HG02588 (cell line): Measurements from ENCODE around the gene SPTBN1.

ENCODE experiments used
- ATAC-seq: cut with Tn5 transposase; IDR thresholded peaks from one replicate; pipeline ENCODE4 v1.9.1; 2021; ENCODE audit warnings: mild to moderate bottlenecking, moderate library complexity; ENCODE audit not compliant: unreplicated experiment

The SPTBN1 gene

DNA sequence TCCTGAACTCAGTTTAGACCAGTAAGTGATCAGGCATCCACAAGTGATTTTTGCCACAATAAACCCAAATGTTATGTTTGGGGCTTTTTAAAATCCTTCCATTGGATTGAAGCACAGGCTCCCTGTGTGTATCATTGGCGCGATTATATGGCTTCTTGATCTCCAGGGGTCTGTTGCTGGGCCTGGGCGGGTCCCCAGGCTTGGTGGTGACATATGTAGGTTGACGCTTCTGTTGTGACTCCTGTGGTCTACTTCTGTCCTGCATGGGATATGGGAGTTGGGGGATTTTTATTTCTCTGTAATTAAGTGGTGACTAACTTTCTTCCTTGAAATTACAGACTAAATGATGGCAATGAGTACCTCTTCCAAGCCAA lies 211.1 kb downstream of the SPTBN1 start:
- ATAC-seq, result no peak

DNA sequence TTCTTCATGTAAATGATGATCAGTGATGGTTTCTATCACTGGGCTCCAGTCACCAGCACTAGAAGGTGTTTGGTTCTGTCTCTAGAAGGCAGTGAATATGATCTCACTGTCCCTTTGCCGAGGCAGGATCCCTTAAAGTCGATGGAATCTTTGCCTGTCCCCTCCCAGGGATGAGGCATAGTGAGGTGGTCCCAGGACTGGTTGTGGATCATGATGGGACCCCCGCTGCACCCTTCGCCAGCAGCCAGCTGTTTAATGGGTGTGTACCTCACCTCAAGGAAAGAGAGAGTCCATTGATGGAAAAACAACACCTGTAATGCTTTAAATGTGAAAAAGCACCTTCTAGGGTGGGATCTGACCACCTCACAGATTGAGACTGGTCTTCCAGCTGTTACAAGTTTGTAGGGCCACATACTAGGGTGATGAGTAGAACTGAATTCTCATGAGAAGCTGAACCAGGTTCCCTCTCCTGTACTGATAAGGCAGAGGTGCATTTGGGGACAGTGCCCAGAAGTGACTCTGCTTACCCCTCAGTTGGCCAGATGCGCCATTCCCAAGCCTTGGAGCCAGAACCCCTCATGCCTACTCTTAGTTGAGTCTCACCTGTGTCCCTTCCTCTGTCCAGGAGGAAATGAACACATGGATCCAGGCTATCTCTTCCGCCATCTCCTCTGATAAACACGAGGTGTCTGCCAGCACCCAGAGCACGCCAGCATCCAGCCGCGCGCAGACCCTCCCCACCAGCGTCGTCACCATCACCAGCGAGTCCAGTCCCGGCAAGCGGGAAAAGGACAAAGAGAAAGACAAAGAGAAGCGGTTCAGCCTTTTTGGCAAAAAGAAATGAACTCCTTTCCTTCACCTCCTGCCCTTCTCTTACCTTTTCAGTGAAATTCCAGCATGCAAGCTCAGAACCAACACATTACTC lies 211.9 kb downstream of the SPTBN1 start:
- ATAC-seq, result no peak

DNA sequence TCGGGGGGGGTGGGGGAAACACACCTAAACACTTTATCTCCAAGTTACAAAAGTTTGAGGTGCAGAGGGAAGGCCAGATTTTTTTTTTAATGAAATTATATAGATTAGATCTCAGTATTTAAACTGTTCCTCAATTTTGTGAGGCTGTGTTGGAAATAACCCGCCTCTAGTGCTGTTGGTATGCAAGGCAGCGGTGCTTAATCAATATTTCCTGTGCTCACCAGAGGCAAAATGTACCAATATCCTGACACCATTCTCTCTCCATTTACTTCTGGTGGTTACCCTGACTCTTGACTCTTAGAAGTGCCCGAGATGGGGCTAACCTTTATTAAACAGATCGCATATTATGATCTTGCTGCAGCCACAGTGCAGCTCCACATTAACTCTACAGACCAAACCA lies 212.6 kb downstream of the SPTBN1 start:
- ATAC-seq, result no peak

DNA sequence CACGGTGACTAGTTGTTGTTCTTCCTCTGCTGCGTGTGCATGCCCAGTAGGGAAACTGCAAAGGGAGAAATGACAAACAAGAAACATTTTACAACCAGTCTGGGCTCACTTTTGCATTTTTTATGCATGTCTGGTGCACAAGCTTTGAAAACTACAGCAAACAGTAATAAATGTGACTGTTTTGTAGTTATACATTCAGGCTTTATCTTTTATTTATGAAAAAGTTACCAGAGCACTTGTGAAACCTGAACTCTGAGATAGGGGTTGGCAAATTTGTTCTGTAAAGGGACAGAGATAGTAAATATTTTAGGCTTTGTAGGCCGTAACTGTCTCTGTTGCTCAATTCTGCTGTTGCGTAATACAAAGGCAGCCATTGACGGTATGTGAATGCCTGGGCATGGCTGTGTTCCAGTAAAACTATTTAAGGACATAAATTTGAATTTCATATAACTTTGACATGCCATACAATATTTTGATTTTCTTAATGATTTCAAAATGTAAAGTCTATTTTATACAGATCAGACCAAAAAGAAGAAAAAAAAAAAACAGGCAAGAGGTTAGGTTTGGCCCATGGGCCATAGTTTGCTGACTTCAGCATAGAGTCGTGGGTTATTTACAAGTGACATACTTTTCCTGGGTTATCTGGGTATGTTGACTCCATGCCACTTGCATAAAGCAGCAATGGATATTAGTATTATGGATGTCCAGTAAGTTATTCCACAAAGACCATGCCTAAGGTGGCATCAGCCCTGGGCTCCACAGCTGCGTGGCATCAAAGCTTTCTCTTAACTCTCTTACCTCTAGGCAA lies 213.8 kb downstream of the SPTBN1 start:
- no peak for ATAC-seq

DNA sequence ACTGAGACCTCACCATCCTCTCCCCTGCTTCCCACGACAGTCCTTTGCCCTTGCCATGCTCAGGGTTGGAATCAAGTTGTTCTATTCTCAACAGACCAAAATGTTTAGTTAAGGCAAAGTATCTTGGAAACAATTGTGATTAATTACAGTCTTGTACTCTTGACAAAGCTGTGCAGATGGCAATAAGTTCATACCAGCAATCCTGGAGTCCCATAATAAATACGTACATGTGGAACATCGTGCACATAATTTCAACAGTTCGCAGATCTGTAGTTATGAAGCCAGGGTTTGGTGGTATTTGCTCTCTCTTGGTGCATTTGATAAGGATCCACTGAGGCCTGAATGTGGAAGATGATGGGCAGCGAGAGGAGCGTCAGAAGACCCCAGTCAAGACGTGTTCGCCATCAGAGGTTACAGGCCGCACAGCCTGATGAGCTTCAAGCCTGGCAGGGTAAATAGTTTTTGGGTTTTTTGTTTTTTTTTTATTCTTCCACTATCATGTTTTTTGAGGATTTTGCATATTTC lies 214.4 kb downstream of the SPTBN1 start:
- no peak for ATAC-seq

DNA sequence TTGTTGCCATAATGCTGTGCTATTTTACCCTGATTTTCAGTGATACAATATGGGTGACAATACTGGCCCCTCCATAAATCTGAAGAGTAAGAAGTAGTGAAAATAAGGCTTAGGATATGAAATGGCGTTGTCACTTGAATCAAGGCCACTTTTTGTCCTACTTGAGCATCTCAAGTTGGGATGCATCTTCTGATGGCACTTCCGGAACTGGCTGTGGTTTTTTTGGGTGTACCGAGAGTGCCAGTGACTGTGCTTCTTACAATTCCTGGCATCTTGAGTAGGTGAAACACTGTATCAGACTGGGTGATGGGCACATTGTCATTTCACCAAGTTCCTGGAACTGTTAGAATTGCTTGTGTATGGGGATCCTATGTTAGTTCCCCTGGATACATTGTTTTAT lies 214.9 kb downstream of the SPTBN1 start:
- ATAC-seq, result no peak

DNA sequence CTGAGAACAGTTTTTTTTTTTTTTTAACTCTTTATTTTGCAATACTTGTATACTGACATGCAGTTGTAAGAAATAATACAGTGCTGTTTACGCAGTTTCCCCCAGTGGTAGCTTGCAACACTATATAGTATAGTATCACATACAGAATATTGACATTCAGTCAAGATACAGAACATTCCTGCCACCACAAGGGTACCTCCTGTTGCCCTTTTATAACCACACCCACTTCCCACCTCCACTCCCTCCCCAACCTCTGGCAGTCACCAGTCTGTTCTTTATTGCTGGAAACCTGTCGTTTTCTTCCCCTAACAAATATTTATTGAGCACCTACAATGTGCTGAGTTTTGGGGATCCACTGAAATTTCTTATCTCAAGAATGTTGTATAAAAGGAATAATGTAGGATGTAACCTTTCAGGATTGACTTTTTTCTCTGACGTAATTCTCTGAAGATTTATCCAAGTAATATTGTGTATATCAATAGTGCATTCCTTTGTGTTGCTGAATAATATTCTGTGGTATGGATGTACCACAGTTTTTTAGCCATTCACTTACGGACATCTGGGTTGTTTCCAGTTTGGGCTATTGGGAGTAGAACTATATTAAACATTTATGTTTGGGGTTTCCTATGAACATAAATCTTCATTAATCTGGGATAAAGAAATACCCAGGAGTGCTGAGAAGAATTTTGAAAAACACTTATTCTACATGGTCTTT lies 215.9 kb downstream of the SPTBN1 start:
- no peak for ATAC-seq

DNA sequence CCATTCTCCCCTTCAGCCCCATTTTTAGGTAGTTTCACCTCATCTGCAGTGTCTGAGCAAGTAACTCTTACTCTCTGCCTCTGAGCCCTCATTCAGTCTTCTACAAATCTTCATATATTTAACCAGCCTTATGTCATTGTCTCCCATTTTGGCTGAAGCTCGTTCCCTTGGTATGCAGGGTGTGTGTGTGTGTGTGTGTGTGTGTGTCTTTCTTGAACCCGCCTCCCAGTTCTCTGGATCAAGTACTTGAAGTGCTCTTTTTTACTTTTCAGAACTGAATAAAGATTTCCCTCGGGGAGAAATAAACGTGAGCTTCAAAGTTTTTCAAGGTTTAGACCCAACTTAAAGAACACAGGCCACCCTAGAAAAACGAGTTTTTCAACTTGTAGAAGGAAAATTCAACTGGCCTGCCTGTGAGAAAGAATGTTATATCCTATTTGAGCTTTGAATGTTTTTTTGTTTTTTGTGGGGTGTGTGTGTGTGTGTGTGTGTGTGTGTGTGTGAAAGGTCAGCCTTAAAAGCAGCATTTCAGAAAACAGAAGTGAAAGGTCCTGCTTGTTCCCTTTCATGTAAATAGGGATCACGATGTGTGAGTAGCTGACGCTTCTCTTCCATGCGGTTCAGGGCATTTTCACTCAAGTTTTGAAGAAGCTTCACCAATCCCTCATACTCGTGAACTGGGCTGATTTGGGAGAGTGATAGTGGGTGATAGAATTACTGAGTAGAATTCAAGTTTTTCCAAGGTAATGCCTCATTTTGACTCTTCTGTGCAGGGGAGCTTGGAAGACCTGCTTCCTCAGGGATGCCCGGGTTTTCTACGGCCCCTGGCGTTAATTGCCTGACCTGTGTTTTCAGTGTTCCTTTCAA lies 216.7 kb downstream of the SPTBN1 start:
- peak; percentile 54 for ATAC-seq

DNA sequence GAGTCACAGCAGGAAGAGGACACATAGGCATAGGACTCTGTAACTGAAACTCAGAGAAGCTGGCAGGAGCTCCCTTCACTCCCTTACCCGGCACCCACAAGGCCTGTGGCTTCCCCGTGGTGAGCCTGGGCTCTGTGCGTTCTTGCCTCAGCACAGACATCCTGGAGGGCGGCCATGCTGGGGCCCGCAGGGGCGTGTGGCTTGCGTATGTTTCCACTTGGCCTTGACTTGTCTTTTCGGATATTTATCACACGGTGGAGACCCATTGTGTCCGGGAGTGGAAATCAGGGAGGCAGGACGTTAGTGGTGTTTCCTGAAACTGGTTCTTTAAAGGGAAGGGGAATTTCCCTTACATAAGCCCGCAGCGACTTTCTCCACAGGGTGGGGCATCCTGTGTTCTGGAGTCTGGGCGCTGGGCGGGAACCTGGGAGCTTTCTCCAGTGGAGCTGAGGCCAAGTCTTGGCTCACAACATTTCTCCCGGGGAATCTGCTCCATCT lies 217.4 kb downstream of the SPTBN1 start:
- ATAC-seq, result peak; percentile 42

DNA sequence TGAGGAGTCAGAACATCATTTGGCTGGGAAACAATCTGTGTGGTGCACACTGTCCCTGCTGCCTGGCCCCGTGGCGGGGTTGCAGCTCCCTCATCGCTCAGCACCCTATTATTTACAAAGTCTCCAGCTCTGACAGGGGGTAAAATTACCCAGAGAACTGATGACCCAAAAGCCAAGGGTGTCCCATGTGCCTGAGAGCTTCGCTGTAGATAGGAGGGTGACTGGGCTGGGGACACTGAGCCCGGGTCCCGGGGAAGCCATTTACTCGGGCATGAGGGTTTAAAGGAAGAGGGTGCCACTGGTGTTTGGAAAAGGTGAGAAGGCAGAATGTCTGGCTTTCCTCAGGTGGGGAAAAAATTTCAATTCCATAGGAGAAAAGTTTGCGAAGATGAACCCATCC lies 219.2 kb downstream of the SPTBN1 start:
- ATAC-seq, result no peak

DNA sequence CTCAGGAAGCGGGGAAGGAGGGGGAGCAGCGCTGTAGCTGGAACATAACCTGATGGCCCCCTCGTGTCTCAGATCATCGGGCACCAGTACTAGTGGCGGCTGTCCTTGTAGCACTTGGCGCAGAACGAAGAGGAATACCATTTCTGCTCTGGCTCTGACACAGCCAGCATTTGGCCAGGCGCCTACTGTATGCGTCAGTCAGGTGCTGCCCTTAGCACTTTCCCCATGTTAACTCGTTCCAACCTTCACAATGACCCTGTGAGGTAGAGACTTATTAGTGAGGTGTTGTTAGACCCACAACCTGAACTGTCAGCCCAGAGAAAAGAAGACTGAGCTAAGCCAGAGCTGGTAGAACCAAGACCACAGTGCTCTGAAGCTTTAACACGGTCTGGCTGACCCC lies 219.6 kb downstream of the SPTBN1 start:
- no peak for ATAC-seq

DNA sequence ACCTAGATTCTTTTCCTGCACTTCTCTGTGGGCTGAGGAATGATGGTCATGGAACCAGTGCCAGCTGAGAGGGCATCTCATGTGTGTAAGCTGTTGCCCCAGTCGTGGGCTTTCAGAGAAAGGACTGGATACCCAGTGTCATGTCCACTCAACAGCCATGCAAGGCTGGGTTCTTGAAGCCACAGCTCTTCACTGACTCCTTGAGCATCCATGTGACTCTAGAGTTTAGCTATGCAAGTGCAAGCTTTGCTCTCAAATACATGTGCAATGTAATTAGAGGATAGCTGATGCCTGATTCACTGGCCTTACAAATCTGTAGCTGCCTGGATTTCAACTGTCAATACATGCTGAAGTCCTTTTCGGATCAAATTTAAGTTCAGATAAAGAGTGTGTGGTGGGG lies 220.5 kb downstream of the SPTBN1 start:
- ATAC-seq, result no peak

DNA sequence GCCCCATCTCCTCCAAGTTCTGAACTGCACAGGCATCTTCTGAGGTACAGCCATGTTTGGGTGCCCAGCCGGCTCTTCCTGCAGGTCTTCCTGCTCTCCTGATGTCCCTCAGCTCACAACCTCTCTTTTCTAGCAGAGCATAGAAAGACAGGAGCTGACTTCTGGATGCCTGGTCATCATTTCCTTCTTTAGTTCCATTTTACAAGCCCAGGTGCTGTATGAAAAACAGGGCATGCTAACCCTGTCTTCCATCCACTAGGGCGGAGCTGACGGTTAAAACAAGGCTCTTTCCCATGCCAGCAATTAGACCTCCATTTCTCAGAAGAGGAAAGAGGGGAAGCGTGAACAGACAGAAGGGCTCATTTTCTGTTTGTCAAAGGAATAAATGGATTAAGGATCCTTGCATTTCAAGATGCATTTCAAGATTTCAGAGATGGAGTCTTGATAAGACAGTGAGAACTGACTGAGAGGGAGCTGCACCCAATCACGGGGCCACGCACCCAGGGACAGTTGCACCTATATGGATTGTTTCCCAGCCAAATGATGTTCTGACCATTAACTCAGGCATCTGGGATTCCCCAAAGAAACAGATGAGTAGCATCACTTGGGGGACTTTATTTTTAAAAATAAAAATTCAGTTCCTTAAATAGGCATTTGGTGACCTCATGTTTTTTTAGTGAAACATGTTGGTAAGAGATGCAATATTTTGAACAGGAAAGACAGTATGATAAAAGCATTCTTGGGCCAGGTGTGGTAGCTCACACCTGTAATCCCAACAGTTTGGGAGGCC lies 221.5 kb downstream of the SPTBN1 start:
- no peak for ATAC-seq

DNA sequence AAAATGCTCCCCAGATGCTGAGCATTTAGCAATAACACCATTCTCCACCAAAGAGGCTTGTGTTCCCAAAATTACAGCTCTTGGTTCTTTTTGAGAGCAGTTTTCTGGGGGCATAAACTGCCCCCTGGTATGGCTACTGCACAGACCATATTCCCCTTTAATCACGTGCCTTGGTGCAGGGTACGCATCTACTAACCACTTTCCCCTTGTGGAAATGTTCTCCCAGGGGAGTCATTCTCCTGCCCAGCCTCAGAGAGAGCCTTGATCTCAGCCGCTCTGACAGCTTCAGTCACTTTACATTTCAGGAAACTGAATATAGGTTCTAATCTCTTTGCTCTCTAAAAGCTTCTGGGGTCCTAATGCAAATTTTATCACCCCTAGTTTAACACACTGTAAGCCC lies 222.6 kb downstream of the SPTBN1 start:
- no peak for ATAC-seq

DNA sequence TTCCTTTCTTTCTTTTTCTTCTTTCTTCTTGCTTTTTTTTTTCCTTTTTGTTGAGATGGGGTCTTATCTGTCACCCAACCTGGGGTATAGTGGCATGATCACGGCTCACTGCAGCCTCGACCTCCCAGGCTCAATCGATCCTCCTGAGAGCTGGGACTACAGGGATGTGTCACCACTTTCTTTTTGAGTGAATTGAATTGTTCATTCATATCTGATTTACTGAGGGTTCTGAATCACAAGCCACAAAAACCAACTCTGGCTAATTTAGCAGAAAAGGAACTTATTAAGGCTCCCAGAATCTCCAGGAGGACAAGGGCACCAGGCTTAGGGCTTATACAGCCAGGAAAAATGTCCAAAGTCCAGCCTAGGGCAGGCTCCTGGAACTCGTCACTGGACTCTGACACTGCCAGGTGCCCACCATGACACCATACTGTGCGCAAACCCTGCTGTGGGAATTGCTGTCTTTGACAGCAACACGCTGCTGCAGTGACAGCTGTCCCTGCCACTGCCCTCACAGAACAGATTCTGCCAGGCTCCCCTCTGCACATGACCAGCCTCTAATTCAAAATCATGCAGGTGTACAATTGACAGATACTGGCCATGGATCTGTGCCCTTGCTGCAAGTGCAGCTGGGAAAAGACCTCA lies 224.4 kb downstream of the SPTBN1 start:
- peak; percentile 78 for ATAC-seq

DNA sequence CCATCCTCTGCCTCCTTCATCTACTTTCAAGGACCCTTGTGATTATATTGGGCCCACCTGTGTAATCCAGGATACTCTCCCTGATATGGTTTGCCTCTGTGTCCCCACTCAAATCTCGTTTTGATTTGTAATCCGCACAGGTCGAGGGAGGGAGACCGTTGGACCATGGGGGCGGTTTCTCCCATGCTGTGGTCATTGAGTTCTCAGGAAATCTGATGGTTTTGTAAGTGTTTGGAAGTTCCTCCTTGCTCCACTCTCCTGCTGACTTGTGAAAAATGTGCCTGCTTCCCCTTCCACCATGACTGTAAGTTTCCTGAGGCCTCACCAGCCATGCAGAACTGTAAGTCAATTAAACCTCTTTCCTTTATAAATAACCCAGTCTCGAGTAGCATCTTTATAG lies 225.3 kb downstream of the SPTBN1 start:
- ATAC-seq, result no peak

DNA sequence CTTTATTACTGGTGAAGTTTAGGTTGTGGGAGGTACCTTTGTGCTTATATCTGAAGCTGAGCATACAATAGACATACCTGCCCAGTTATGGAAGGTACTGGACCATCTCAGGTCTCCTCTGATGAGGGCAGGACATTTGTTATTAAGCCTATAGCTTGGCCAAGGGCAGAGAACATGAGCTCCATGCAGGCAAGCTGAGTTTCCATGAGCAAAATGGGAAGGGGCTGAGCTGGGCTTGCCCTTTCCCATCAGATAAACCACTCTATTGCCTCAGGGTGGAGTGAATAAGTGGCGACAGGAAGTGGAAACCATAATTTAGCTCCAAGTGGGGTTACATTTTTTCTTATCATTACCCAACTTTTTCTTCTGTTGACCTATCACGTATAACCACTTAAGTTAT lies 227.5 kb downstream of the SPTBN1 start:
- ATAC-seq, result no peak

DNA sequence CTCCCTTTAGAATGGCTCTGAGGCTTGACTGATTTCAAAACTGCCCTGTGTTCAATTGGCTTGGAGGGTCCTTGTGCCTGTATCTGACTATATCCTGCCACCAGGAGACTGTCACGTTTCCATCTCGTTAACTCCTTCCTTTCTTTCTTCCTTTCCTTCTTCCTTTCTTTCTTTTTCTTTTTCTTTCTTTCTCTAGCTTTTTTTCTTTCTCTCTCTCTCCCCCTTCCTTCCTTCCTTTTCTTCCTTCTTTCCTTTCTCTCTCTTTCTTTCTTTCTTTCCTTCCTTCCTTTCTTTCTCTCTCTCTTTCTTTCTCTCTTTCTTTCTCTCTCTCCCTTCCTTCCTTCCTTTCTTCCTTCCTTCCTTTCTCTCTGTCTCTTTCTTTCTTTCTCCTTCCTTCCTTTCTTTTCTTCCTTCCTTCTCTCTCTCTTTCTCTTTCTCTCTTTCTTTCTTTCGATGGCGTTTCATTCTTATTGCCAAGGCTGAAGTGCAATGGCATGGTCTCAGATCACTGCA lies 229.2 kb downstream of the SPTBN1 start:
- no peak for ATAC-seq
